Motor neuron (in vitro differentiated cells): ENCODE measurements around the gene AFF1. TPM values are rescaled to one million over a fixed set of nuclear protein-coding genes. Genes with fewer than 3 reads are reported as not detected.
"Not testable (repeated sequence)": the region's sequence is repeated elsewhere in the genome, so short reads cannot be mapped to it uniquely, and the experiment has no call there.

Experiments
- ATAC-seq, 8 experiments: fragments of 200-7000 bp; cut with Tn5 transposase; replicated peaks in 6 of 8; 2 replicates each; pipeline ENCODE4 v1.8.0; 2021; ENCODE audit warnings: mild to moderate bottlenecking in 8 of 8, moderate library complexity in 8 of 8
- H3K27ac ChIP-seq, 2 donors: fragments of 250-450 bp; sonication (Bioruptor Pico); 2 replicates each; pipeline ENCODE4 v1.9.0; 2021; ENCODE audit warnings: antibody characterized with exemption in 2 of 2, mild to moderate bottlenecking in 2 of 2, moderate library complexity in 1 of 2
- H3K4me1 ChIP-seq, 2 donors: fragments of 250-450 bp; sonication (Bioruptor Pico); replicated peaks in 1 of 2; 2 replicates each; pipeline ENCODE4 v1.6.1; 2021; ENCODE audit warnings: antibody characterized with exemption in 2 of 2, mild to moderate bottlenecking in 2 of 2, moderate library complexity in 1 of 2
- H3K4me3 ChIP-seq, 5 donors: fragments of 250-450 bp; sonication (Bioruptor Pico); 2 replicates each; pipeline ENCODE4 v1.9.0; 2021; ENCODE audit warnings: antibody characterized with exemption in 5 of 5, mild to moderate bottlenecking in 5 of 5, moderate library complexity in 4 of 5
- WGBS, 10 experiments: fragments of 450-650 bp; shearing (Covaris generic); methylation state at CpG; one replicate each; pipeline ENCODE4 v1.0.0; 2022; 5-methylcytosine and 5-hydroxymethylcytosine counted together
- in situ Hi-C, 9 experiments: fragments of 400-800 bp; cut with MboI; loops; one replicate each; pipeline ENCODE4 v1.15.0; 2021; ENCODE audit warnings: low sequenced_read_pairs in 9 of 9, low pct_unique_long_range_greater_than_20kb in 2 of 9; ENCODE audit not compliant: unreplicated experiment in 9 of 9
- total RNA-seq, 8 experiments: library from RNA; unstranded; fragments of 300-600 nt; gene quantifications; 2 replicates each; pipeline versions ENCODE4 v1.2.3 to v1.2.4, GENCODE V29; 2022

Gene AFF1
- total RNA-seq, 8 experiments from 2014 or later = 7.7 to 47.0 (median 15.8) TPM

GRCh38 chr4:87072545-87072944 lies 137.7 kb downstream of the AFF1 start:
- ATAC-seq, H3K27ac ChIP-seq, in situ Hi-C loops, H3K4me3 ChIP-seq: not testable (repeated sequence)
- 85 to 100% (median 96%) methylated on average over 4 to 10 of the region's 10 CpGs for WGBS, 10 experiments
- H3K4me1 ChIP-seq = peaks cover 13 to 24% of the 10 kb centered on the region in 2 donors

- peak overlapping the region in 1 of 5 donors; percentile 8 for H3K4me3 ChIP-seq
- no peak overlapping the region for H3K27ac ChIP-seq
- in situ Hi-C loops = no loop called here
- H3K4me1 ChIP-seq = peaks cover 12 to 21% of the 10 kb centered on the region in 2 donors
- ATAC-seq = peak in 6 of 8 experiments; percentile 12 to 97 (median 93)
- 21 to 80% (median 59%) methylated on average over 2 to 14 of the region's 14 CpGs for WGBS, 10 experiments
Measured at GRCh38 chr4:87073199-87074120, 138.6 kb downstream of the AFF1 start.

- 0 to 38% (median 8%) methylated on average over 1 to 3 of the region's 3 CpGs; no CpG with 5 or more reads in 3 of the 10 experiments for WGBS, 10 experiments
- Histone ChIP-seq H3K4me3 (peak overlapping the region in 1 of 5 donors; percentile 8), H3K4me1 (peaks cover 12 to 19% of the 10 kb centered on the region in 2 donors), H3K27ac (no peak overlapping the region)
- in situ Hi-C loops = no loop called here
- ATAC-seq = peak in 5 of 8 experiments; percentile 22 to 56 (median 43)
Measured at GRCh38 chr4:87074121-87074488, 139.3 kb downstream of the AFF1 start.

GRCh38 chr4:87075876-87076275 lies 141.1 kb downstream of the AFF1 start:
- in situ Hi-C loops = loop anchor here in 6 of 9 experiments (25.0 kb wide), 2 partner anchors 139 to 589 kb away; partner anchors contain the start of gene AFF1 (in 6 of the 6)
- Histone ChIP-seq H3K4me3 (no peak overlapping the region), H3K4me1 (peaks cover 12 to 22% of the 10 kb centered on the region in 2 donors), H3K27ac (no peak overlapping the region)
- ATAC-seq = peak in 1 of 8 experiments; percentile 26
- WGBS, 10 experiments = 50 to 100% (median 80%) methylated on average over 1 to 2 of the region's 2 CpGs; no CpG with 5 or more reads in 1 of the 10 experiments

GRCh38 chr4:87076690-87077358 lies 142.0 kb downstream of the AFF1 start:
- Histone ChIP-seq H3K27ac (no peak overlapping the region), H3K4me3 (no peak overlapping the region), H3K4me1 (peaks cover 12 to 22% of the 10 kb centered on the region in 2 donors)
- in situ Hi-C loops = loop anchor here in 6 of 9 experiments (25.0 kb wide), 2 partner anchors 140 to 590 kb away; partner anchors contain the start of gene AFF1 (in 6 of the 6)
- WGBS, 10 experiments = 56 to 100% (median 92%) methylated on average over 2 to 6 of the region's 6 CpGs
- peak in 3 of 8 experiments; percentile 62 to 63 (median 62) for ATAC-seq

GRCh38 chr4:87077914-87078585 lies 143.2 kb downstream of the AFF1 start:
- ATAC-seq = no peak
- Histone ChIP-seq H3K4me3 (no peak overlapping the region), H3K27ac (no peak overlapping the region), H3K4me1 (peaks cover 12 to 22% of the 10 kb centered on the region in 2 donors)
- in situ Hi-C loops = loop anchor here in 6 of 9 experiments (25.0 kb wide), 2 partner anchors 141 to 591 kb away; partner anchors contain the start of gene AFF1 (in 6 of the 6)
- 59 to 100% (median 91%) methylated on average over 1 to 4 of the region's 4 CpGs for WGBS, 10 experiments

GRCh38 chr4:87078987-87079486 lies 144.2 kb downstream of the AFF1 start:
- 14 to 100% (median 75%) methylated on average over 2 to 6 of the region's 6 CpGs; no CpG with 5 or more reads in 1 of the 10 experiments for WGBS, 10 experiments
- peaks cover 5 to 13% of the 10 kb centered on the region in 2 donors for H3K4me1 ChIP-seq
- peak in 4 of 8 experiments; percentile 27 to 69 (median 45) for ATAC-seq
- in situ Hi-C loops = loop anchor here in 6 of 9 experiments (25.0 kb wide), 2 partner anchors 142 to 592 kb away; partner anchors contain the start of gene AFF1 (in 6 of the 6)
- no peak overlapping the region for H3K4me3 ChIP-seq
- H3K27ac ChIP-seq = no peak overlapping the region

GRCh38 chr4:87079967-87080366 lies 145.2 kb downstream of the AFF1 start:
- peaks cover 0 to 5% of the 10 kb centered on the region in 2 donors for H3K4me1 ChIP-seq
- ATAC-seq = no peak
- in situ Hi-C loops = loop anchor here in 6 of 9 experiments (25.0 kb wide), 2 partner anchors 143 to 593 kb away; partner anchors contain the start of gene AFF1 (in 6 of the 6)

GRCh38 chr4:87080462-87080861 lies 145.7 kb downstream of the AFF1 start:
- in situ Hi-C loops = loop anchor here in 6 of 9 experiments (25.0 kb wide), 2 partner anchors 143 to 593 kb away; partner anchors contain the start of gene AFF1 (in 6 of the 6)
- no peak overlapping the region for H3K4me3 ChIP-seq
- WGBS, 10 experiments = 56 to 100% (median 96%) methylated on average over 1 to 3 of the region's 3 CpGs; no CpG with 5 or more reads in 1 of the 10 experiments
- no peak overlapping the region for H3K27ac ChIP-seq
- peaks cover 0 to 5% of the 10 kb centered on the region in 2 donors for H3K4me1 ChIP-seq
- ATAC-seq = no peak

More at GRCh38 chr4:87079967-87080366, 145.2 kb downstream of the AFF1 start:
- no peak overlapping the region for H3K4me3 ChIP-seq
- H3K27ac ChIP-seq = no peak overlapping the region
- 86 to 100% (median 100%) methylated on average over 1 to 2 of the region's 2 CpGs; no CpG with 5 or more reads in 6 of the 10 experiments for WGBS, 10 experiments

- in situ Hi-C loops = loop anchor here in 6 of 9 experiments (25.0 kb wide), 2 partner anchors 145 to 595 kb away; partner anchors contain the start of gene AFF1 (in 6 of the 6)
- H3K4me1 ChIP-seq = peaks cover 2 to 8% of the 10 kb centered on the region in 2 donors
- 0 to 98% (median 80%) methylated on average over 1 to 5 of the region's 5 CpGs for WGBS, 10 experiments
- H3K4me3 ChIP-seq = no peak overlapping the region
- peak in 3 of 8 experiments; percentile 55 to 61 (median 57) for ATAC-seq
- H3K27ac ChIP-seq = no peak overlapping the region
Measured at GRCh38 chr4:87081826-87082225, 147.0 kb downstream of the AFF1 start.

- not testable (repeated sequence) for ATAC-seq, H3K27ac ChIP-seq, H3K4me3 ChIP-seq
- 85 to 100% (median 96%) methylated on average over 1 to 10 of the region's 11 CpGs for WGBS, 10 experiments
- H3K4me1 ChIP-seq = peaks cover 9 to 13% of the 10 kb centered on the region in 2 donors
- in situ Hi-C loops = loop anchor here in 6 of 9 experiments (25.0 kb wide), 2 partner anchors 148 to 598 kb away; partner anchors contain the start of gene AFF1 (in 6 of the 6)
Measured at GRCh38 chr4:87085732-87086131, 150.9 kb downstream of the AFF1 start.
